Mucosa of rectum (tissue), 2 donors: ENCODE measurements around the gene IL22RA1.

Experiments
- H3K27ac ChIP-seq, 2 donors: one replicate each; pipeline ENCODE4 v1.7.0; 2013; ENCODE audit warnings: inconsistent platforms in 2 of 2, low read depth in 2 of 2, low read length in 2 of 2
- H3K27me3 ChIP-seq, 2 donors: one replicate each; pipeline ENCODE4 v1.7.0; 2013; ENCODE audit warnings: low read length in 2 of 2; ENCODE audit not compliant: control insufficient read depth in 2 of 2, insufficient read depth in 2 of 2
- H3K36me3 ChIP-seq, 2 donors: one replicate each; pipeline ENCODE4 v1.7.0; 2013; ENCODE audit warnings: low read length in 2 of 2; ENCODE audit not compliant: control insufficient read depth in 2 of 2, insufficient read depth in 2 of 2
- H3K4me1 ChIP-seq, 2 donors: one replicate each; pipeline ENCODE4 v1.7.0; 2013; ENCODE audit warnings: low read length in 2 of 2, mild to moderate bottlenecking in 1 of 2; ENCODE audit not compliant: control insufficient read depth in 2 of 2, insufficient read depth in 2 of 2
- H3K4me3 ChIP-seq, 2 donors: one replicate each; pipeline ENCODE4 v1.7.0; 2013; ENCODE audit warnings: low read length in 2 of 2
- H3K9ac ChIP-seq, 2 donors: one replicate each; pipeline ENCODE4 v1.7.0; 2013; ENCODE audit warnings: low read length in 2 of 2, low read depth in 1 of 2, mild to moderate bottlenecking in 1 of 2
- H3K9me3 ChIP-seq, 2 donors: one replicate each; pipeline ENCODE4 v1.7.0; 2013; ENCODE audit warnings: low read length in 2 of 2; ENCODE audit not compliant: control insufficient read depth in 2 of 2
- donor health status: healthy.
- donor health status: Normal muscosa, but diverticular disease.

IL22RA1 gene

DNA sequence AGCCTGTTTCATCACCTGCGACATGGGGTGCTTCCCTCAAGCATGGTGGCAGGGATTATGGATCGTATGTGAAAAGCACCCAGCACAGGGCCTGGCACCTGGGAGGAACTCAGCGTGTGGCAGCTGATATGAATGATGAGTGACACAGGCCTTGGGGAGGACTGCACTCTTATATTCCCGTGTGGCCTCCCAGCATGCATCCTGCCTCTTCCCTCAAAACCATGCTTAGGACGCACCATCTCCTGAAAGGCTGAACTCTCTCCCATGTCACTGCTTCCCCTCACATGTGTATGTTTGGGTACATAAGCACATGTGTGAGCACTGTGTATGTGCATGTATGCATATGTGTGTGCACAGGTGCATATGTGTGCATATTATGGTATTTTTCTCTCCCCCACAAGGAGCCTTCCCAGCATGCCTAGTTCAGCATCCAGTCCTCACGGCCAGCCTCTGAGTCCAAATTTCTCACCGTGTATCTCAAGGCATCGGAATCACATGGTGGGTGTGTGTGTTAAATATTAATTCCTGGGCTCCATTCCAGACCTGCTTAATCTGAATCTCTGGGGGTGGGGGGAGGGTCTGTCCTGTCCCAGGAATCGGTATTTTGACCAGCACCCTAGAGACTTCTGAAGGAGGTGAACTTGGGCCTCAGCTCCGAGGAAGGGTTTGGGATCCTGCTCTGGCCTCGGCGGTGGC, 43.8 kb downstream of the IL22RA1 start:
- Histone ChIP-seq H3K4me3 (no peak overlapping the region), H3K27me3 (no peaks in the 10 kb centered on the region), H3K9me3 (no peaks in the 10 kb centered on the region), H3K36me3 (no peaks in the 10 kb centered on the region), H3K9ac (no peak overlapping the region), H3K27ac (no peak overlapping the region), H3K4me1 (peaks cover 0 to 3% of the 10 kb centered on the region in 2 donors)

DNA sequence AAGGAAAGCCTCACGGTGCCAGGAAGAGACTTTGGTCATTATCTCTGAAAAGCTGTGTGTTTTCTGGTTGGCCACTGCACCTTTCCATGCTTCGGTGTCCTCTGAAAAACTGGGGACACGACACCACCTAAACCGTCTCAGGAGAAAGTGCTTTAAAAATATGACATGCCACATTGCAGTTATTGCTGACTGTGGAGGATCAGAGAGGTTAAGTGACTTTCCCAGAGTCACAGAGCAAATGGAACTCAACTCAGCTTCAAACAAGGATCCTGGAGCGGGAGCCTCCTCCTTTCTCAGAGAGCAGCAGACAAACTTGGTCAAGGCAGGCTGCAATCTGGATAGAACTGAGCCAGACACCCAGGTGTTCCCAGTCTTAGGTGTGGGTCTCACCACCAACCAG, 44.8 kb downstream of the IL22RA1 start:
- no peaks in the 10 kb centered on the region for H3K36me3 ChIP-seq
- no peak overlapping the region for H3K9ac ChIP-seq
- no peaks in the 10 kb centered on the region for H3K27me3 ChIP-seq
- H3K4me3 ChIP-seq: no peak overlapping the region
- peaks cover 0 to 3% of the 10 kb centered on the region in 2 donors for H3K4me1 ChIP-seq
- H3K27ac ChIP-seq: no peak overlapping the region
- H3K9me3 ChIP-seq: no peaks in the 10 kb centered on the region

DNA sequence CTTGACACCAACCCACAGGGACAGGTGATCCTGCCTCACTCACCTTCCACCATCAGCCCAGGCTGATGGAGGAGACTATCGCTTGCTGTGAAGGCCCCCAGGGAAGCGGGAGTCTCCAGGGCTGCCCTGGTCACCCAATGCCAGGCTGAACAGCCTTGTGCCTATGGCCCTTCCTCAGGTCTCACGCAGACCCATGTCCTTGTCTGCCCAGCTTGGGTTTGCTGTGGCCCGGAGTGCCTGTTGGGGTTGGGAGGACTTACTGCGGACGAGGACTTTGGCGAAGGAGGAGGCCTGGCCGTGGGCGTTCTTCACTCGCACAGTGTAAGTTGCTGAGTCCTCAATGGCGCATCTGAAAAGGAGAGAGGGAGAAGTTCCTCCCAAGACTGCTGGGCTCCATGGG, 45.3 kb downstream of the IL22RA1 start:
- Histone ChIP-seq H3K4me3 (no peak overlapping the region), H3K4me1 (peaks cover 0 to 3% of the 10 kb centered on the region in 2 donors), H3K36me3 (no peaks in the 10 kb centered on the region), H3K27ac (no peak overlapping the region), H3K9me3 (no peaks in the 10 kb centered on the region), H3K9ac (no peak overlapping the region), H3K27me3 (no peaks in the 10 kb centered on the region)

DNA sequence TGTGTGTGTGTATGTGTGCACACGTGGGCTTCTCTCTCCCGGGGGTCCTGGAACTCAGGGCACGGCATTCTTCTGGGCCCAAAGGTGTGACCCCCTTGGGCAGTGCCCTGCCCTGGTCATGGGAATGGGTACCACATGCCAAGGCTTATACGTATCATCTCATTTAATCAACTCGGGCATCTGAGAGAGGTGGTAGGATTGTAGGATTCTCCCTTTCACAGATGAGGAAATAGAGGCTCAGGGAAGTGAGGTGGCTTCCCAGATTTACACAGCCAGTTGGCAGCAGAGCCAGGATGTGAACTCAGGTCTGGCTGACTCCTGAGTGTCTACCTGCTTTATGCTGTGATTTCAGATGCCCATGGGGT, 46.2 kb downstream of the IL22RA1 start:
- no peak overlapping the region for H3K27ac ChIP-seq
- no peak overlapping the region for H3K9ac ChIP-seq
- H3K4me1 ChIP-seq: peaks cover 0 to under 1% of the 10 kb centered on the region in 2 donors
- H3K4me3 ChIP-seq: no peak overlapping the region
- H3K9me3 ChIP-seq: no peaks in the 10 kb centered on the region
- no peaks in the 10 kb centered on the region for H3K27me3 ChIP-seq
- H3K36me3 ChIP-seq: no peaks in the 10 kb centered on the region

DNA sequence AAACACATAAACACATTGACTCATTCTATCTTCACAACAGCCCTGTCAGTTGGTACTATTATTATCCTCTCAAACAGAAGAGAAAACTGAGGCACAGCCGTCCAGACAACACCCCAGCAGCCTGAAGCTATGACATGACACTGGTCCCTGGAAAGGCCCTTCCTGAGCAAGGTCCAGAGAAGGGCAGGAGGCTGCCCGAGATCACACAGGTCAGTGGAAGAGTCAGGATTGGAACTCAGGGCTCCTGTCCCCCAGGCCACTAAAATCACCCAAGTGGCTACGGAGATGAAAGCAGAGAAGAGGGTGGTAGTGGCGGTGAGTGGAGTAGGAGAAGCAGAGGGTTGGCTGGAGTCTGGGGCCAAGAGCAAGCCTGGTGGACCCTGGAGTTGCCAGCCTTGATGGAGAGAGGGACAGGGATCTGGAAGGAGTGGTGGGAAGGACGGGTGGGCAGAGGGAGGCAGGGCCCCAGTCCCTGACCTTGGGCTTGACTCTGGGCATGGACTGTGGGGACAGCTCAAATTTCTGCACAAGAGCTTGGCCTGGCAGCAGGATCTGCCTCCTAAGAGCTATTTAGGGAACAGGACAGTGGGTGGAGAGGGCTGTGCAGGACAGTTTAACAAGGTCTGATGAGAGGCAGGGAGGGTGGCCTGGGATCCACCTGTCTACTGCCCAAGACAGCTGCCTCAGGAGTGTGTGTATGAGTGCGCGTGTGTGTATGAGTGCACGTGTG, 46.8 kb downstream of the IL22RA1 start:
- H3K36me3 ChIP-seq: no peaks in the 10 kb centered on the region
- no peak overlapping the region for H3K27ac ChIP-seq
- H3K4me3 ChIP-seq: no peak overlapping the region
- no peaks in the 10 kb centered on the region for H3K4me1 ChIP-seq
- H3K9me3 ChIP-seq: no peaks in the 10 kb centered on the region
- H3K27me3 ChIP-seq: no peaks in the 10 kb centered on the region
- H3K9ac ChIP-seq: no peak overlapping the region

DNA sequence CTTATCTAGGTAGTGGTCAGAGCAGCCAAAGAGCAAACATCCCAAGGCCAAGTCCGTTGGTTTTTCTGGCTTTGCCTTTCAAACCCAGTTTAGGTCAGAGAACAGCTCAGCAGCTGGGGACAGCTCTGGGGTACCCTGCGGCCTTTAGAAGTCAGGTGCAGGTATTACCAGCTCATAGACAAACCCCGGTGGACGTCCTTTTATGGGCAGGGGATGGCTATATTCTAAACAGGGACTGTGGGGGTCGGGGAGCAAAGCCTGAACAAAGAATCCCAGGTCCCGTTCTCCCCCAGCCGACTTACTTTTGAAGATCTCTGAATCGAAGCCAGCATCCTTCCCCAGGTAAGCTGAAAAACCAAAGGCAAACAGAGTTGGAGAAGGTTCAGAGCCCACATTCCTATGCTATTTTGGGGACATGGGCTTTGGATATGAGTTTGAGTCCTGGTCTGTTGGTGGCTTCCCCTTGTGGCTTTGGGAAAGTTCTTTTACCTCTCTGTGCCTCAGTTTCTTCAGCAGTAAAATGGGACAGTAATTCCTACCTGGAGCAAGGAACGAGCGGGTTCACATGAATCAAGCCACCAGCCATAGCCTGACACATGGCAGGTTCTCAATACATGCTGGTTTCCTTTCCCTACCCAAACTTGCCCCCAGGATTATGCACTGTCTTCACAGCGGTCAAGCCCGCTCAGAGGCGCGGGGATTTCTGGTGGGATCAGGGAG, 47.6 kb downstream of the IL22RA1 start:
- Histone ChIP-seq H3K27ac (no peak overlapping the region), H3K36me3 (no peaks in the 10 kb centered on the region), H3K4me3 (no peak overlapping the region), H3K9ac (no peak overlapping the region), H3K9me3 (no peaks in the 10 kb centered on the region), H3K27me3 (no peaks in the 10 kb centered on the region), H3K4me1 (no peaks in the 10 kb centered on the region)

DNA sequence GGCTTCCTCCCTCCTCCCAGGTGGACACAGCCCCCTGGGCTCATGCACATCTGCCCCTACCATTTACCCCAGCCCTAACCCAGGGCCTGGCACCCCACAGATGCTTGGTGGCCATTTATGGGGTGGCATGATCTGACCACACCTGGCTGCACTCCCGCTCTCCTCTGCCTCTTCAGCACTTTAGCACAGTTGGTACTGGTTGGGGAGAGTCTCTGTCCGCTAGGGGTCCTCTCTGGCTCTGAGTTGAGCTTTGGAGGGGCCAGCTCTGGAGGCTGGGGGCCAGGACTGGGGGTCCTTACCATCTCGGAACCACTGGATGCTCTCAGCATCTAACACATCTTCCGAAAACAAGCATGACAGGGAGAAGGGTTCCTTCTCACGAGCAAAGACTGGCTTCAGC, 48.4 kb downstream of the IL22RA1 start:
- Histone ChIP-seq H3K27ac (no peak overlapping the region), H3K9ac (no peak overlapping the region), H3K36me3 (no peaks in the 10 kb centered on the region), H3K4me3 (no peak overlapping the region), H3K27me3 (no peaks in the 10 kb centered on the region), H3K9me3 (no peaks in the 10 kb centered on the region), H3K4me1 (no peaks in the 10 kb centered on the region)

DNA sequence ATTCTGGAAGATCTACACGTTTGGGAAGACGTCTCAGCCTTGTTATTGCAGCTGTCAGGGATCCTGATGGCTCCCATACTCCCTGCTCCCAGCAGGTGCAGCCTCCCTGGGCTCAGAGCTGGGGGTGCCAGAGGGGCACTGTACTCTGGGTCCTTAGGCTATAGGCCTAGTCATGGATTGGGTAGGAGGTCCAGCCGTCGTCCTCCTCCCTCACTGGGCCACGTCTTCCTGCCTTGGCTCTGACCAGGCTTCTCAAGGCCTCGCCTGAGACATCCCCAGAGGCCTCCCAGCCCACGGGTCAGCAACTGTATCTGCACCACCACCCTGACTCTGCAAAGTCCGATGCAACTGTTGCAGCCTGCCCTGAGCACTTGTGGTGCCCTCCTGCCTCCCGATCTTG, 49.2 kb downstream of the IL22RA1 start:
- H3K4me3 ChIP-seq: no peak overlapping the region
- H3K27ac ChIP-seq: no peak overlapping the region
- no peaks in the 10 kb centered on the region for H3K36me3 ChIP-seq
- H3K4me1 ChIP-seq: no peaks in the 10 kb centered on the region
- H3K9me3 ChIP-seq: no peaks in the 10 kb centered on the region
- no peaks in the 10 kb centered on the region for H3K27me3 ChIP-seq
- H3K9ac ChIP-seq: no peak overlapping the region

DNA sequence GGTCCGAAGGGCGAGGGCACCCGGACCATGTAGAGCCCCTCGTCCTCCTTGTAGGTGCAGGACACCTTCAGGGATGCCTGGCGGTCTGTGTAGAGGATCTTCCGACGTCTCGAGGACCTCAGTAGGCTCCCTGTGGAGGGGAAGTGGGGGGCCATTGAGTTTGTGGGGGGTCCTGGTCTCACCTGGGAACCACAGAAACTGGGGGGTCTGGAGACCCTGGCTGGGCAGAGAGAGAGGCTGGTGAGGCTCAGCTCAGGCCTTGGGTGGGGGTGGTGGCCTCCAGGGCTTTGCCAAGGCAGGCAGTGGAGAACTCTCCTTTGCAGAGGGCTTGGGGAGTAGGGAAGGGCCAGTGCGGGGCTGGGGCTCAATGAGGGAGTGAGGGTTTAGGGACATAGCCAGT, 50.0 kb downstream of the IL22RA1 start:
- Histone ChIP-seq H3K36me3 (no peaks in the 10 kb centered on the region), H3K27me3 (no peaks in the 10 kb centered on the region), H3K9ac (no peak overlapping the region), H3K4me1 (no peaks in the 10 kb centered on the region), H3K9me3 (no peaks in the 10 kb centered on the region), H3K4me3 (no peak overlapping the region), H3K27ac (no peak overlapping the region)

DNA sequence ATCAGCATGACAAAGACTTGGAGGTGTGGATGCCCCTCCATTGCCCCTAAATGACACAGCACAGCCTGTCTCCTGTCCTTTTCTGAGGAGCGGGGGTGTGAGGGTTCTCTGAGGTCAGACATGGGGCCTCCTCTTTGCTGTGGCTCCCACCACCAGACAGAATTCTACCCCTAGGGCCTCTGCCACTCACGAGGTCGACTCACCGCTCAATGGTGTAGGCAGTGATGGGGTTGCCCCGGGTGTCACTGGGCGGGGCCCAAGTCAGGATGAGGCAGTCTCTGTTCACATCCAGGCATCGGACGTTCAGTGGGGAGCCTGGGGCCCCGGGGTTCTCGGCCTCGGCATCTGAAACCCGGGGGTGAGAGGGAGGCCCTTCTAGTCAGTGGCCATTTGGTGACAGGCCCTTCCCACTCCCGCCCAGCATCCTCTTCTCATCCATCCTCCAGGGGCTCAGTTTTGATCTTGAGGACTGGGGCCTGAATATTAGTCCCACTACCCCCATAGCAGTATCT, 50.9 kb downstream of the IL22RA1 start:
- Histone ChIP-seq H3K27me3 (no peaks in the 10 kb centered on the region), H3K9ac (no peak overlapping the region), H3K9me3 (no peaks in the 10 kb centered on the region), H3K4me1 (no peaks in the 10 kb centered on the region), H3K36me3 (no peaks in the 10 kb centered on the region), H3K4me3 (no peak overlapping the region), H3K27ac (no peak overlapping the region)
